HS-5 (cell line): Measurements from ENCODE around the gene WBP2NL.
"Not testable (repeated sequence)": the region's sequence is repeated elsewhere in the genome, so short reads cannot be mapped to it uniquely, and the experiment has no call there.

Experiments used
- DNase-seq: peaks from one replicate; pipeline ENCODE4 v3.0.0-alpha.2; 2012; ENCODE audit warnings: low read depth

WBP2NL gene, protein sequence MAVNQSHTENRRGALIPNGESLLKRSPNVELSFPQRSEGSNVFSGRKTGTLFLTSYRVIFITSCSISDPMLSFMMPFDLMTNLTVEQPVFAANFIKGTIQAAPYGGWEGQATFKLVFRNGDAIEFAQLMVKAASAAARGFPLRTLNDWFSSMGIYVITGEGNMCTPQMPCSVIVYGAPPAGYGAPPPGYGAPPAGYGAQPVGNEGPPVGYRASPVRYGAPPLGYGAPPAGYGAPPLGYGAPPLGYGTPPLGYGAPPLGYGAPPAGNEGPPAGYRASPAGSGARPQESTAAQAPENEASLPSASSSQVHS

DNA sequence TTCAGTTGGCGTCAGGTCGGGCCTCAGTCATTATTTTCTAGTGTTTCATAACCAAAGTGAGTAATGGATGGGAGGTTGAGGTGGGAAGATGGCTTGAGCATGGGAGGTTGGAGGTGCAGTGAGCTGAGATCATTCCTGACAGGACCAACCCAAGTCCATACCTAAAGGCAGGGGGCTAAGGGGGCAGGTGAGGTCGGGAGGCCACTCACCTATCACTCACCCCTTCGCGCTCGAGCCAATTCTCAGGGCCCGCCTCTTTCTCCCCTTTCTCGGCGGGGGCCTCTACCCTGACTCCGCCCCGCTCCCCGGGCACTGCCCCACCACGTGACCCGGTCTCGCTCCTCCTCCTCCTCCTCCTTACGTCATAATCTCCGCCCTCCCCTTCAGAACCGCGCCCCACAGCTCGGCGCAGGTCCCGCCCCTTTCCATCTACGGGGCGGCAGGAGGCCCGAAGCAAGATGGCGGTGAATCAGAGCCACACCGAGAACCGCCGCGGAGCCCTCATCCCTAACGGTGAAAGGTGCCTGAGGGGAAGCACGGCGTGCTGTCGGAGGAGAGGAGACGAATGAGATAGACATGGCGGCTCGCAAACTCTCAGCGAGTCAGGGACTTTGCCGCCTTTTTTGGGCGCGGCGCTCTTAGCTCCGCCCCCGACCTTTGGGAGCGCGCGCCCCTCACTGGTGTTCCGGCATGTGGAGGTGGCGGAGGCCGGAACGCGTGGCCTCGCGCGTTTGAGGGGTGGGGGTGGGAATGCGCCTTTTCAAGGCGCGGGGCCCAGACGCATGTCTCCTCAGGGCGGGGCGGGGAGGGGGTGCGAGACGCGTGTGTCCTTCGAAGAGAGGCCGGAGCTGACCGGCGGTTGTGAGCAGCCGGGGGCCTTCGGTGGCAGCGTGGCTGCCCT is at the start of gene WBP2NL:
Gene WBP2NL (plus strand): TSS at position 428 of the 901 bp plus-strand sequence. CDS start 31 bp downstream, at position 459.
- peak; percentile 50 for DNase-seq

DNA sequence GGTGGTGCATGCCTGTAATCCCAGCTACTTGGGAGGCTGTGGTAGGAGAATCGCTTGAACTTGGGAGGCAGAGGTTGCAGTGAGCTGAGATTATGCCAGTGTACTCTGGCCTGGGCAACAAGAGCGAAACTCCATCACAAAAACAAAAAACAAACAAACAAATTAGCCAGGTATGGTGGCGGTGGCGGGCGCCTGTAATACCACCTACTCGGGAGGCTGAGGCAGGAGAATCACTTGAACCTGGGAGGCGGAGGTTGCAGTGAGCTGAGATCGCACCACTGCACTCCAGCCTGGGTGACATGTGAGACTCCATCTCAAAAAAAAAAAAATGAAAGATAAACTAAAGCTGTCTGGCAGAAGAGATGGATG is 49.7 kb upstream of the WBP2NL start:
- not testable (repeated sequence) for DNase-seq

DNA sequence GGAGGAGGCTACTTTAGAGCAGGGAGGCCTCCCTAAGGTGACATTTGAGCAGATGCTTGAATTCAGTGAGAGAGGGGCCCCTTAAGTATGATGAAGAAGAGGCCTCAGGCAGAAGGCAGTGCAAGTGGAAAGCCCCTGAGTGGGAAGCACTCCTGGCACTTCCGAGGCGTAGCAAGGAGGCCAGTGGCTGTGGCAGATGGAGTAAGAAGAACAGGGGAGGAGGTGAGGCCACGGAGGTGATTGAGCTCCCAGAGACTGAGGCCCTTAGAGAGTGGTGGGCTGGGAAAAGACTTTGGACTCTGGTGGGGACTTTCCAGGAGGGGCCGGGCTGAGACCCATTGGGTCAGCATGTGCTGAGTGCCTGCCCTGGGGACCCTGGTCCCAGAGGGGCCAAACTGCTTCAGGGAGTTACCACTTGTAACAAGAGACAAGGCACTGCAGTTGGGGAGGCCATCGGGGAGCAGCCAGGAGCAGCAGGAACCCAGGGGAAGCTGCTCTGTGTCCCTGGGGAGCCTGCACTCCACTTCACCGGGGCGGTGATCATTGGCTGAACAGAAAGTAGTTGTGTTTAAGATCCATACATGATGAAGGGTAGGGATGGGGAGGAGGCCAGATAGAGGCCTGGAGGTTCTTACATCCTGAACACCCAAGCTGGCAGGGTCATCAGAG is 49.2 kb upstream of the WBP2NL start:
- no peak for DNase-seq

DNA sequence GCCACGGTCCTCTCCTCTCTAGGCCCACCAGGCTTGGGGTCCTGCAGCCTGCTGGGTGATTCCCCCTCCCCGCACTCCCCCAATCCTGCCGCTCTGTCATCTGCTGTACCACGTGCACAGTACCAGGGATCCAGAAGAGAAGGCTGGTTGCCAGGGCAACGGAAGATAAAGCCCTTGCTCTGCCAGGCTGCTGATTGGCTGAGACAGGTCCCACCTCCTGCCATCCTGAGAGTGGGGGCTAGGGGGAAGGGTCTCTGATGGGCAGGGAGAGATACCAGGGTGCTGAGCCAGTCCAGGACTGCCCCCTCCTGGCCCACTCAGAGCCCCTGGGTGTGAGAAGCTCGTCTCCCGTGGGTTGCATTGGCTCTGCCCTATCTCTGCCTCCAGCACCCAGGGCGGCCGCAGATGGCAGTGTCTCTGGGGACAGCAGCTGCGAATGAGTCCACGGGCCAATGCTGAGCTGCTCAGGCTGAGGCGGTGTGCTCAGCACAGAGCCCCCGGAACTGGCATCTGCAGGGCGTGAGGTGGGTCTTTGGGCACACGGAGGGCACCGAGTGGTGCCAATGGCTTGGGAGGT is 46.6 kb upstream of the WBP2NL start, which contains the start of gene SMIM45:
Gene SMIM45 (plus strand): TSS at position 253 of the 577 bp plus-strand sequence.
- DNase-seq = no peak

DNA sequence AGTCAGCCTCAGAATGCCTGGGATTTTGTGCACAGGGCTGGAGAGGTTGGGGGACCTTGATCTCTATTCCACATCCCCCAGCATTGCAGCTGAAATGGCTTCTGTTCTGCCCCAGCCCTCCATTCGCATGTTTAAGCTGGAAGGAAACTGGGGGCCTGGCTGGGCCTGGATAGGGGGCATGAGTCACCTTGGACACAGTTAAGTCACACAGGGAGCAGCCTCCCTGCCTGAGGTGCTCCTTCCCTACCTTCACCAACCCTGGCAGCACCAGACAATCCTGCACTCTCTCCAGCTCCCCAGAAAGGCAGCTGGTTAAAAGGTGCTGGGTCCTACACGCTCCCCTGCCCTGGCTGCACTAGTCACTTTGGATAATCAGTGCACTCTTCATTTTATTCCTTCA is 45.9 kb upstream of the WBP2NL start:
- DNase-seq = no peak

DNA sequence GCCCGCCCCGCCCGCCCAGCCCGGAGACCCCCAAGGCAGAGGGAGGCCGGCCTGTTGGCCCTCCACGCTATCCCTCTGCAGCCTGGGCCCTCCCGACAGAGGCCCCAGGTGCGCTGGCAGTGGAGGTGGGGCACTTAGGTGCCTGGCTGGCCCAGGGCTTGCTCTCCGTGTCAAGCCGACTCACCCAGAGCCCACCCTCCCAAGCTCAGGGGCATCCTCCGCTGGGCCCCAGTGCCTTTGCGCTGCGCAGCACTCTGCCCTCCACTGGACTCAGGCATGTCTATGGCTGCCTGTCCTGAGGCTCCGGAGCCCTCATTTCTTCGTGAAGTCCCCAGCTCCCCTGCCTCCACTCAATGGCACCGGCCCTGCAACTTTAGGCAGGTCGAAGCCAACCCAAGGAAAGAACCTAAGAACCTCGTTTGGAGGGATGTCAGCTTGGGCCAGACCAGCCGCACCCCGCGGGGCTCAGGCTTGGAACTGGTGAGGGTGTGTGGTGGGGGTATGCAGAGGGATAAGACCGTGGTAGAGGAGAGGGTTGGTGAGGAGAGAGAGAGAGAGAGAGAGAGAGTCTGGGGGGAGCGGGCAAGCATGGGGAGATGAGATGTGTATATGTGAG is 40.5 kb upstream of the WBP2NL start:
- DNase-seq = no peak

DNA sequence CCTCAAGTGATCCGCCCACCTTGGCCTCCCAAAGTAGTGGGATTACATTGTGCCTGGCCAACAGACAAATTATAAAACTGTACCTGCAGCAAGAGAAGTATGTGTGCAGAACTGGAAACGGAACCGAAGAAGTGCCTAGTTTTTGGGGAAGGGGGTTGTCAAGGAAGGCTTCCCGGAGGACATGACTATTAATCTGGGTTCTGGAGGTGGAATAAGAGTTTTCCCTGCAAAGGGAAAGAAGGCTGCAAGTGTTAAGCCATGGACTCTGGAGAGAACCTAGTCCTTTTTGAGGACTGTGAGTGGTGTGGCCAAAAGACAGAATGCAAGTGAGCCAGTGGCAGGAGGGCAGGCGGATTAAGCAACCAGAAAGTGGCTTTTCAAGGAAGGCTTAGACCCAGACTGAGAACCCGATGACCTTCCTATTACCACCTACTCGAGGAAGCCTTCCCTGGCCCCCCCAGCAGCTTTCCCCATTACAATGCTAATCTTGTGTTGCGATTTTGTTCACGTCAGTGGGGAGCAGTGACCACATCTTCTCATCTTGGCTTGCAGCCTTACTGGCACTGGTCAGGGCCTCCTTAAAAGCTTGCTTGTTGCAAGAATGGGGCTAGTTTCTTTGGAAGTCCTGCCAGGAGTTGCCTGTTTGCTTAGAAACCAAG is 35.0 kb upstream of the WBP2NL start:
- DNase-seq = no peak

DNA sequence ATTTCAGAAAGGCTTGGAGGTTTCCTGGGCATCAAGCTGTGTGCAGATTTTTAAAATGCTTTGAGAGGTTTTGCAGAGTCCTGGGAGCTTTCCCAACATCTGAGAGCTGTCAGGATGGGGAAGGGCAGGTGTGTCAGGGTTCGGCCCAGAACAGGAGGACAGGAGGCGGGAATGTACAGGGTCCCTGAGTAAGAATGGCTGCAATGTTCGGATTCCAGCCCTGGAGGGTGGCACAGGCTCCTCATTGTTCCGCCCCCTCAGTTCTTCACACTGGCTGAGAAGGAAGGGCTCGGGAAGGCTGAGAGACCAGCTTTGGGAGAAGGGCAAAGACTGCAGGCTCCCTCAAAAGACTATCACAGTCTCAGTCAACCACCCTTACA is 34.5 kb upstream of the WBP2NL start:
- DNase-seq = no peak

DNA sequence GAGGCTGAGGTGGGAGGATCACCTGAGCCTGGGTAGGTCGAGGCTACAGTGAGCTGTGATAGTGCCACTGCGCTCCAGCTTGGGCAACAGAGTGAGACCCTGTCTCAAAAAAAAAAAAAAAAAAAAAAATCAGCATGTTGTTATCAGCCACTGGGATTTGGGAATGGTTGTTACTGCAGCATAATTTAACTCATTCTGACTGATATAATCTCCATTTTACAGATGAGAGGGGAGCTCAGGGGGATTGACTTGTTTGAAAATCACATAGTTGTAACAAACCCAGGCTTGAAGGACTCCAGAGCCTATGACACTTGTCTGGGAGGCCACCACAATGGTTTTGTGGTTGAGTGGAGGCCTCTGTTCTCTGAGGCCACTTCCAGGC is 32.4 kb upstream of the WBP2NL start:
- DNase-seq = no peak

DNA sequence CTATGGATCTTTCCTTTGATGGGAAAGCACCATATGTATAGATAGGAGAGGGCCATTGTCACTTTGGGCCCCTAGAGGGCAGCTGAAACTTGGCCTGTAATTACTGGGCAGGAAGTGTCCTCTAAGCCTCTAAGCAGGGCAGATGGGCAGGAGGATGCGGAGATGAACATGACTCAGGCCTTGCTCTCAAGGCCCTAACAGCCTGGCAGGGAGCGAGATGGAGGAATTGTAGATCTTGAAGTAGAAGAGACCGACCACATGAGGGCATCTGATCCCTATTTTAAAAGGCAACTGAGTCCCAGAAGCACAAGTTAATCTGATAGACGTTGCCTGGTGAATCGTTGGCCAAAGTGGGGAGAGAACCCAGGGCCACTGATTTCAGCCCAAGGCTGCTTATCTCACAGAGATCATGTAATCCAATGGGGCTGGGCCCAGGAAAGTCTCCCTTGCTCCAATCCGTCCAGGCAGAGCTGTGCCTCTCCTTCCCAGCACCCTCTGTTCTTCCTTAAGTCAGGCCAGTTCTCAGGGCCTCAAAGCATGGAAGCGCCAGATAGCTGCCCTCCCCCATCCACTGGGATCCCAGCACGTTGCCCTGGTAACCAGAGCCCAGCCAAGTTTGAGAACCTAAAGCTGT is 31.9 kb upstream of the WBP2NL start:
- DNase-seq = peak; percentile 65

DNA sequence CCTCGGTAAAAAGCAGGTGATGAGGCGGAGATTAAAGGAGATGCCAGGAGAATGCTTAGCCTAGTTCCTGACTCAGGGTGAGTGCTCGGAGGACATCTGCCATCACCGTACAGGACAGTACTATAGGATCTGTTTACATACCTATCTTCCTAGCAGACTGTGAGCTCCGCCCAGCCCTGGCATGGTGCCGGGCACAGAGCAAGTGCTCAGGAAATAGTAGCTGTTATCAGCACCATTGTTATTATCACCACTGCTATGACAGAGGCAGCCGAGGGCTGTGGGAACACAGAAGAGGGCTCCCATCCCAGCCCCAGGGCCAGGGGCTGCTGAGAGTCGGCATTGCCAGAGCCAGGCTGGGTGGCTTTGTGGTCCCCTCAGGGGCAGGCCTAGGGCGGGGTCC is 30.0 kb upstream of the WBP2NL start:
- no peak for DNase-seq

DNA sequence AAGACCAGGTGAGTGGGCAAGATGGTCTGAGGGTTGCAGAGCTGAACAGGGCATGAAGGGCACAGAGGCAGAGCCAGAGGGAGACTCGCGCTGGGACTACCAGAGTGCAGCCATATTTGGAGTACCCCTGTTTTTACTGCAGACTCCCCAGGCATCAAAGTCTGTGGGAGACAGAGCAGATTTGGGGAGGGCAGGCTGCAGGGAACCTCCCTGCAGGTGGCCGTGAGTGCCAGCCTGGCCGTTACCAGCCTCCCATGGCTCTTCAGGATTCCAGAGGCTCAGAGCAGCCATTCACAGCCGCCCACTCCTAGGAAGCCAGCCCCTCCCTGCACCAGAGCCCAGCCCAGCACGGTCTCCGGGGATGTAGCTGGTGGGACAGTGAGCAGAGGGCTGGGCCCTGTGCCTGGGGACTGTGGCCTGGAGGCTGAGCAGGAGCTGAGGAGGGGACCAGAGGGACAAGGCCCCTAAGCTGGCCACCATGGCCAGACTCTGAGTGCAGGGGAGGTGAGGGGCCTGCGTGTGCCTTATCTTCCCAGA is 29.4 kb upstream of the WBP2NL start, which contains the start of gene SEPTIN3:
Gene SEPTIN3 (plus strand): TSS at position 334 of the 537 bp plus-strand sequence. CDS start 2,050 bp downstream, outside the sequence.
- no peak for DNase-seq

DNA sequence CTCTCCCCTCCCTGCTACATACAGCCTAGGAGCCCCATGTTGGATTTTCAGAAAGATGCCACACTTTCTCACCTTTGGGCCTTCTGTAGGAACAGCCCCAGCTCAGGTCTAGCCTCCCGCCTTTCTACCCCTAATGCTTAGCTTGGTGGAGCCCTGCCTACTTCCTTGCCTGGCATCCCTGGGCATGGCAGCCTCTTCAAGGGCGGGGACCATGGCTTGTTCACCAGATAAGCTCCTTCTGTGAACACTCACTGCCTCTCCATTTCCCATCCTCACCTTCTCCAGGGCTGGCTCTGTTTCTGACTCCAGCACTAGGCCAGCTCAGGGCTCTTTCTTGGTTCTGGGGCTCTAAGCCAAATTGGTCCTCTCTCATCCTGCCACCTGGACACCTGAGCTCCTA is 28.0 kb upstream of the WBP2NL start:
- no peak for DNase-seq

DNA sequence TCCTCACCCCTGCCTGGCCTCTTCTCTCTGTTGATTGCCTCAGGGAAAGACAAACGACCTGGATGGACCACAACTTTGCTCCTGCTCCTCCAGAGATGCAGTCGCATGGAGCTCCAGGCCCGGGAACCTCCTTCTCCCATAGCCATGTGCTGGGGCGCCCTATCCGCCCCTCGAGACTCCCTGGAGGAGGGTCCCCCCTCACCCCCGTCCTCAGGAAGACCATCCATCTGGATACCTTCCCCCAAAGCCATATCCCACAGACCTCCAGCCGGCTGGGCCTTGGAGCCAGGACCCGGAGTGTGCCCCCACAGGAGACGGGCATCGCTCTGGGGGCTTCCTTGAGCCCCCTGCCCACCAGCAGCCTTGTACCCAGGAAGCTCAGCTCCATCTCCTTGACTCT is 27.2 kb upstream of the WBP2NL start:
- no peak for DNase-seq

DNA sequence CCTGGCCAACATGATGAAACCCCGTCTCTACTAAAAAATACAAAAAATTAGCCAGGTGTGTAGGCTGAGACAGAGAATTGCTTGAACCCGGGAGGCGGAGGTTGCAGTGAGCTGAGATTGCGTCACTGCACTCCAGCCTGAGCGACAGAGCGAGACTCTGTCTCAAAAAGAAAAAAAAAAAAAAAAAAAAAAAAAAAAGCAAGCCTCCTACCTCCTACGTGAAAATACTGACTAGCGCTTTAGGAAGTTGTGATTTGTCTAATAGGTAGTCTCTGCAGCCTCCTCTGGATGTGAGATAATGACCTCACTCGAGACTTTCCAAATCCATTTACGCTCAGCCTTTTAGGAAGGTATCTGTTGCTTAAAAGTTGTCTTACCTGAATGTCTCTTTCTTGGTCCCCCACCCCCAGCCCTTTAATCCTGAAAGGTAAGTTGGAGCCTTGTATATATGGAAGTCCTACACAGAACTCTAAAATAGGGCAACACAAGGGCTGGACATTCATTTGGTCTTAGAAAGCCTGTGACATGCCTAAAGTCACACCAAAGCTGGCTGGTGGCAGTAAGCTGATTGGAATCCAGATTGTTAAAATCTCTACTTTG is 23.8 kb upstream of the WBP2NL start:
- no peak for DNase-seq

DNA sequence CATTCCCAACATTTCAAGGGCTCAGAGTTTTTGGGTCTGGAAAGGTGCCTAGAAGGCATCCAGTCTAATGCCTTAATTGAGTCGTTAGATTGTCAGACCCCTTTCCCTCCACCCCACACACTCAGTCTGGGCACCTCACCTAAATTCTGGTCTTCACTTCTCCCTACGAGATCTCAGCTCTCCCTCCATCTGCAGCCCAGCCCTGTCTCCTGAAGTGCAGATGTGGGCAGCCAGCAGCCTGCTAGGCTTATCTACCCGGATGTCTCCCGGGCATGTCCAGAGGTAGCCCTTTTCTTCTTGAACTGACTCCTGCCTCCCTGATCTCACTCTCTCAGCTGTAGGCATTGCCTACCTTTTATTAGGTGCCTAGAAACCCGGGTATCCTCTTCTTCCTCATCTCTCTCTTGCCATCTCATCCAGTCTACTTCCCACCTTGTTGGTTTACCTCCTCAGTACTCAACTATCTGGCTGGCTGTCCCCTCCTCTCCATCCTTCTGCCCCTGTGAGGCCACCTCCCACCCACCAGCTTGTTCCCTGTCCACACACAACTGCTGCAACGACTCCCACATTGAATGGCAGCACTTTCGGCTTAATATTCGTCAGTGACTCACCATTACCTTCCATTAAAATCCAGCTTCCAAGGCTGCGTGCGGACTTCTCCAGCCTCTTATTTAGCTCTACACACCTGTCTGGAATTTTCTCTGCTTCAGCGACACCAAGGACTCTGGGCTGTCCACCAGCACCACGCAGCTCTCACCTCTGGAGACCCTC is 23.1 kb upstream of the WBP2NL start:
- no peak for DNase-seq

DNA sequence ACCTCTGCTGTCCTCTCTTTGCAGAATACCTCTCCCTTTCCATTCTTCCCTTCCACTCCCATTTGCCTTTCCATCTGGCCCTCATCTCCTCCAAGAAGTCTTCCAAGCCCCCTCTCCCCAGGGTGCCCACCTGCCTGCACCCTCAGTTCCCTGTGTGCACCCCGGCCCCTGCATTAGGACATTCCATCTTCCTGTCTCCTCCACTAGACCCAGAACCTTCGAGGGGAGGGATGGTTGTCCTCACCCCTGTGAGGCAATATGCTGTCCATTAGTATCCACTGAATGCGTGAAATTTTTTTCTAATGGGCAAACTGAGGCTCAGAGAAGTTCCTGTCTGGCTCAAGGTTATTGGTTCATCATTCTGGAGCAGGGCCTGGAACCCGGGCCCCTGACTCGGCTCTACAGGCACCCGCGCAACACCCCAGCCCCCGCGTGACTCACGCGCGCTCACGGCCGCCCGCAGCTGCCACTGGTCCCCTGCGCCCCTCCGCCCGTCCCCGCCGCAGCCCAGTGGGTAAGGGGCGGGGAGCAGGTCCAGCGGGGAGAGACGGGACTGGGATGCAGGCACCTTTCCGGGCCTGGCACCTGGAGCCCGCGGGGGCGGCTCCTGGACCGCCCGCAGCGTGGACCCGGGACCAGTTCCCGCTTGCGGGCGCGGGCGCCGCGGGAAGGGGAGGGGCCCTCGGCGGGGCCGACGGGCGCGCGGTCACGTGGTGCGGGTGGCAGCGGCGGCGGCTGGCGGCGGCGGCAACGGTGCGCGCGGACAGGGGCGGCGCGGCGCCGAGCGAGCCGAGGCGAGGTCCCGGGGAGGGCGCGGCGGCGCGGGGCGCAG is 22.3 kb upstream of the WBP2NL start:
- no peak for DNase-seq

DNA sequence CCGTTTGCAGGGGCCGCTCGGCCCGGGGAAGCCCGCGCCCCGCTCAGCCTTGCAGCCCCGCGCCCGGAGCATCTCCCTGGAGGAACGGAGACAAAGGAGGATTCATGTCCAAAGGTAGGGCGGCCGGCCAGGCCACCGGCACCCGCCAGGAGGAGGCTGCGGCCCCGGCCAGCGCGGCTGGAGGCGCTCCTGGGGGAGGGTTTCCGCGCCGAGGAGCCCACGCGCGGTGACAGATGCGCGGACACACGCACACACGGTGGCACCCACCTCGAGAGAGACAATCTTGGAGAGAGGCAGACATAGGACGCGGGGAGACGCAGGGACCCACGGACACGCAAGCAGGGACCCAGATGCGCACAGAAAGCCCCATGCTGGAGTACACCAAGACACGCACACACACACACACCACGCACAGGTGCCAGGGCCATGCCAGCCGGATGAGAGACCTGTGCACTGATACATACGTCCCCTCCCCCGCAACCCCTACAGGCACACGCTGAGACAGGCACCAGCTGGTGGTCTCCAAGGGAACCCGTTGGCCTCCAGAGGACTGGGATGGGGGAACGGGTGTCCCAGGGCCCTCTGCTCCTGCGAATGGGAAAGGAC is 21.5 kb upstream of the WBP2NL start:
- no peak for DNase-seq
